HepG2 (cell line): ENCODE results near the gene PSMD5. TPM values are rescaled to one million over a fixed set of nuclear protein-coding genes. Genes with fewer than 3 reads are reported as not detected.

Source experiments
- AHR ChIP-seq: IDR thresholded peaks from 2 replicates; pipeline ENCODE4 v1.6.1; 2018; ENCODE audit warnings: missing genetic modification reagents, missing compliant biosample characterization
- BCLAF1 ChIP-seq: fragments of 450-650 bp; IDR thresholded peaks from 2 replicates; pipeline ENCODE4 v1.6.1; 2017; ENCODE audit warnings: mild to moderate bottlenecking
- CBX1 ChIP-seq: IDR thresholded peaks from one replicate; pipeline ENCODE4 v1.6.1; 2016; ENCODE audit warnings: antibody characterized with exemption, low read depth
- ETS1 ChIP-seq: sonication (generic); formaldehyde crosslinking; IDR thresholded peaks from 2 replicates; pipeline ENCODE4 v1.4.0; 2020; ENCODE audit warnings: missing genetic modification reagents
- EZH2 ChIP-seq: conservative IDR thresholded peaks from 2 replicates; pipeline ENCODE4 v1.6.1; 2012; ENCODE audit warnings: mild to moderate bottlenecking, low read depth, low read length, moderate library complexity
- RBFOX2 ChIP-seq: fragments of 200-400 bp; formaldehyde crosslinking; IDR thresholded peaks from 2 replicates; pipeline ENCODE4 v1.6.1; 2017; ENCODE audit warnings: low read depth, mild to moderate bottlenecking, low read length
- SETDB1 ChIP-seq: sonication (generic); formaldehyde crosslinking; IDR thresholded peaks from 2 replicates; pipeline ENCODE4 v1.5.1; 2020; ENCODE audit warnings: missing genetic modification reagents, mild to moderate bottlenecking, borderline replicate concordance
- SIX4 ChIP-seq: sonication (generic); formaldehyde crosslinking; IDR thresholded peaks from 2 replicates; pipeline ENCODE4 v1.4.0; 2020; ENCODE audit warnings: missing genetic modification reagents
- SMAD1 ChIP-seq: sonication (generic); formaldehyde crosslinking; IDR thresholded peaks from 2 replicates; pipeline ENCODE4 v1.4.0; 2020; ENCODE audit warnings: missing genetic modification reagents, low read depth, mild to moderate bottlenecking, borderline replicate concordance
- ZBTB43 ChIP-seq: sonication (generic); formaldehyde crosslinking; conservative IDR thresholded peaks from 2 replicates; pipeline ENCODE4 v1.4.0; 2020; ENCODE audit warnings: missing genetic modification reagents
- ZHX2 ChIP-seq, 2 experiments: sonication (generic) in 1 of 2; formaldehyde crosslinking in 1 of 2; IDR thresholded peaks; 2 replicates each; pipeline versions ENCODE4 v1.6.1 to v1.9.0; 2014 to 2022; ENCODE audit warnings: antibody characterized with exemption in 1 of 2, borderline replicate concordance in 1 of 2, inconsistent platforms in 1 of 2, low read depth in 1 of 2, missing genetic modification reagents in 1 of 2
- ZNF143 ChIP-seq: sonication (generic); formaldehyde crosslinking; IDR thresholded peaks from 2 replicates; pipeline ENCODE4 v1.4.0; 2020; ENCODE audit warnings: missing genetic modification reagents
- ZNF446 ChIP-seq: sonication (generic); formaldehyde crosslinking; IDR thresholded peaks from 2 replicates; pipeline ENCODE4 v1.5.0; 2020; ENCODE audit warnings: mild to moderate bottlenecking, missing genetic modification reagents
- ZNF460 ChIP-seq: sonication (generic); formaldehyde crosslinking; IDR thresholded peaks from 2 replicates; pipeline ENCODE4 v1.5.1; 2020; ENCODE audit warnings: missing genetic modification reagents, mild to moderate bottlenecking, borderline replicate concordance
- ZNF589 ChIP-seq: sonication (generic); formaldehyde crosslinking; conservative IDR thresholded peaks from 2 replicates; pipeline ENCODE4 v1.8.0; 2022; ENCODE audit warnings: mild to moderate bottlenecking, moderate library complexity, missing genetic modification reagents
- polyA plus RNA-seq, 8 experiments: library from polyadenylated mRNA; depleted of rRNA in 3 of 8; stranded (reverse) in 7 of 8; unstranded in 1 of 8; fragments of >200 nt; fragmentation: Illumina TruSeq in 4 of 8; extraction: Trizol in 4 of 8; gene quantifications; 2 replicates each; pipeline versions ENCODE4 v1.2.1 to v1.2.3, GENCODE V29; 2011 to 2016; ENCODE audit warnings: low read depth in 4 of 8, missing spikeins in 1 of 8, mixed read lengths in 1 of 8; ENCODE audit not compliant: insufficient read depth in 1 of 8
- total RNA-seq, 5 experiments: library from RNA; depleted of rRNA; stranded (reverse); fragments of >200 nt; fragmentation: Illumina TruSeq; extraction: Trizol; gene quantifications; 2 replicates each; pipeline ENCODE4 v1.2.3, GENCODE V29; 2016; ENCODE audit warnings: low read depth in 1 of 5

Gene PSMD5
- total and polyA plus RNA-seq, 2 of the 13 experiments (the other 11 are each of a cell fraction or from before 2014, with no cell fraction given) = 12.7 to 18.1 TPM

- TF ChIP-seq BCLAF1 (no peak), EZH2 (no peak), AHR (CRISPR knock-in tag) (0 out of 2 replicates have a peak, but pooled peaks have one; percentile 74), ZBTB43 (CRISPR knock-in tag) (0 out of 2 replicates have a peak, but pooled peaks have one; percentile 54), ZNF460 (CRISPR knock-in tag) (no peak), ZNF143 (peak; percentile 49; the same call in 1 of the 2 replicates), CBX1 (peak; percentile 10), ETS1 (CRISPR knock-in tag) (no peak), ZHX2 (IDR thresholded peaks at IDR 0.05; ENCODE audit: low read depth) (peak; percentile 79), ZHX2 (CRISPR knock-in tag; IDR thresholded peaks at IDR 0.05; ENCODE audit: borderline replicate concordance) (no peak), ZNF589 (CRISPR knock-in tag) (0 out of 2 replicates have a peak, but pooled peaks have one; percentile 68), ZNF446 (no peak; the same call in 1 of the 2 replicates), SMAD1 (CRISPR knock-in tag) (no peak; the same call in 1 of the 2 replicates), RBFOX2 (peak; percentile 87), SIX4 (no peak; the same call in 1 of the 2 replicates), SETDB1 (no peak)
Measured at GRCh38 chr9:120842685-120843485, at the start of gene PSMD5 (continued).
